ENCODE measurements around the gene MEA1. TPM values are rescaled to one million over a fixed set of nuclear protein-coding genes. Genes with fewer than 3 reads are reported as not detected.

The MEA1 gene
- total and polyA plus RNA-seq, 5 experiments from 2014 or later, result 33.9 to 90.9 (median 73.4) TPM

DNA sequence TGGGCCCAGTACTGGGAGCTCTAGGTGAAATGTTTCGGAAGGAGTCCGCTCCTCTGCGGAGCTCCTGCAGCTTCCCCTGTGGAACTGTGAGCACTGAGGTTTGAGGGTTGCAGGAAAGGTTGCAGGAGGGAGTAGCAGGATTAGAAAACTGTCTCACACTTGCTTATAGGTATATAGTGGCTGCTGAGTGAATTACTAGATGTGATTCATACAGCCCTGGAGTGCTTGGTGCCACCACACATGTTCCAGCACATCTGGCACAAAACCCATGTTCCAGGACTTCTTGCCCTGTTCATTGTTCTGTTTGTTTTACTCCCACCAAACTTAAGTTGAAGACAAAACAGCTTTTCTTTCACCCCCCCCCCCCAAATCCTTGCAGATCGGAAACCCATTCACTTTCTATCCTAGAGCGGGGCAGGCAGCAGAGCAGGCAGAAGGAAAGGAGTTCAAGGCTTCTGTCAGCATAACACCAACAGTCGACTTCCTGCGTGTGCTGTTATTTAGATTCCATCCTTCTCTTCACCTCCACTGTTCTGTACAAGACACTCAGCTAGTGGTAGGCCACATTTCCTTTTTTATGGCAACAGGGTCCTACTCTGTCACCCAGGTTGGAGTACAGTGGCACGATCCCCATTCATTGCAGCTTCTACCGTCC is 34.1 kb downstream of the MEA1 start:
- DNase-seq (peak in 3 of 10 donors; percentile 5 to 19 (median 13)), ATAC-seq (peak; percentile 6 to 12)
- peaks cover 0 to 6% (median 0%) of the 10 kb centered on the region in 3 donors for H3K36me3 Mint-ChIP-seq
- H3K4me1 Mint-ChIP-seq, result peaks cover 17 to 57% (median 50%) of the 10 kb centered on the region in 4 donors
- H3K9me3 Mint-ChIP-seq, result no peaks in the 10 kb centered on the region
- peak overlapping the region; percentile 96 to 100 (median 98) for H3K27ac Mint-ChIP-seq
- POLR2A ChIA-PET, result interaction anchor here (0.7 to 4.2 kb wide), 31 partner anchors 9 to 537 kb away, joined by 3 to 144 read pairs (median 5); partner anchors contain the start of genes BICRAL, CNPY3, CUL7 and GNMT
- no peaks in the 10 kb centered on the region for H3K27me3 Mint-ChIP-seq
- H3K4me3 Mint-ChIP-seq, result peak overlapping the region; percentile 85 to 97 (median 94)

DNA sequence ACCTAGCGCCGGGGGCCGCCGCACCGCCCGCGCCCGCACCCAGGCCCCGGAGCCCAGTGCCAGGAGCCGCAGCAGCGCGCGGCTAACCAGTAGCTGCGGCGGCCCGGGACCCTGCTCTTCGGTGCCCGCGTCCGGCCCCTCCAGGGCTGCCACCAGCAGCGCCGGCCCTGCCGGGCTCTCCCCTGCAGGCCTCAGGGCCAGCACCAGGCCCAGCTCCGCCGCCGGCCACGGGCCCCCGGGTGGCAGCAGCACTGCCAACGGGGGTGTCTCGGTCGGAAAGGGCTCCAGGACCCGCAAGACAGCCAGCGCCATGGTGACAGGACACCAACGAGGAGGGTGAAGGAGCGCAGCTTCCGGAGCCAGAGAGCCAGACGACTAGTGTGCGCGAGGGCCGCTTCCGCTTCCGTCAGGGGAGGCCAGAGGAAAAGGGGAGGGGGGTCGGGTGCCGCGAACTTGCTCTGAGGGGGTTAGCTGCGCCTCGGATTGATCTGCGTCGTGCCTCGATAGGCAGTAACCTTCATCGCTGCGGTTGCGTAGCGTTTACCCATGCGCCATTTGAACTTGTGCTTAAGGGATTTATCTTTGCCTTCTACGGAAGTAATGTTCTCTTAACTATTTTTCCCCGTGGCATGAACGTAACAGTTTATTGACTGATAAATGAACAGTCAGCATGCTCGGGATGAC is 34.8 kb downstream of the MEA1 start, which contains the start of gene PEX6:
PEX6 (minus strand) TSS at position 343 of the 684 bp plus-strand sequence; CDS start at position 312, 31 bp downstream.
- H3K4me1 Mint-ChIP-seq, result peaks cover 16 to 59% (median 48%) of the 10 kb centered on the region in 4 donors
- ATAC-seq, result peak; percentile 91 to 93

DNA sequence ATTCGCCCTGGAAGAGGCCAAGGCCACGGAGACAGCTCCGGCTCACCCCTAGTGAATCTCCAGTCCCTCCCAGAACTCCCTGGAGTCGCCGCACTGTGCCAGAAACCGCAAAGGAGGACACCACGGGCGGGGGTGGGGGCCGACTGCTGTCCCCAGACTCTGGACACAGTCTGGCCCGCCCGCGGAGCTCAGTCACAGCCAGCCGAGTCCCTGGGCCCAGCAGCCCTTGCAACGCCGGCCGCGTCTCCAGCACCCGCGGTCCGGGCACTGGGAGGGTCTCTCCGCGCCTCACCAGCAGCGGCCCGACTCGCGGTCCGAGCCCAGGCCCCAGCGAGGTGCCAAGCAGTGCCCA is 35.3 kb downstream of the MEA1 start:
- peak overlapping the region; percentile 66 to 92 (median 87) for H3K4me3 Mint-ChIP-seq
- no peaks in the 10 kb centered on the region for H3K27me3 Mint-ChIP-seq
- H3K27ac Mint-ChIP-seq, result peak overlapping the region; percentile 81 to 95 (median 93)
- POLR2A ChIA-PET, result interaction anchor here (0.8 to 4.2 kb wide), 24 partner anchors 10 to 459 kb away, joined by 3 to 144 read pairs (median 7); partner anchors contain the start of genes CNPY3, CUL7, GNMT and KLC4
- DNase-seq (no peak), ATAC-seq (no peak)
- peaks cover 0 to 10% (median 4%) of the 10 kb centered on the region in 3 donors for H3K36me3 Mint-ChIP-seq
- H3K9me3 Mint-ChIP-seq, result no peaks in the 10 kb centered on the region
- peaks cover 15 to 58% (median 45%) of the 10 kb centered on the region in 4 donors for H3K4me1 Mint-ChIP-seq

More for the DNA sequence above, 34.8 kb downstream of the MEA1 start, which contains the start of gene PEX6:
- H3K4me3 Mint-ChIP-seq, result peak within 1 kb of the TSS; percentile 85 to 97 (median 94)
- H3K27ac Mint-ChIP-seq, result peak within 1 kb of the TSS; percentile 96 to 100 (median 98)
- no peaks in the 10 kb centered on the region for H3K27me3 Mint-ChIP-seq
- no peaks in the 10 kb centered on the region for H3K9me3 Mint-ChIP-seq
- H3K36me3 Mint-ChIP-seq, result peaks cover 0 to 7% (median under 1%) of the 10 kb centered on the region in 3 donors
- POLR2A ChIA-PET, result interaction anchor here (0.7 to 4.2 kb wide), 33 partner anchors 9 to 538 kb away, joined by 3 to 144 read pairs (median 5); partner anchors contain the start of genes BICRAL, CNPY3, CUL7 and GNMT
- peak; percentile 83 to 99 (median 93) for DNase-seq

DNA sequence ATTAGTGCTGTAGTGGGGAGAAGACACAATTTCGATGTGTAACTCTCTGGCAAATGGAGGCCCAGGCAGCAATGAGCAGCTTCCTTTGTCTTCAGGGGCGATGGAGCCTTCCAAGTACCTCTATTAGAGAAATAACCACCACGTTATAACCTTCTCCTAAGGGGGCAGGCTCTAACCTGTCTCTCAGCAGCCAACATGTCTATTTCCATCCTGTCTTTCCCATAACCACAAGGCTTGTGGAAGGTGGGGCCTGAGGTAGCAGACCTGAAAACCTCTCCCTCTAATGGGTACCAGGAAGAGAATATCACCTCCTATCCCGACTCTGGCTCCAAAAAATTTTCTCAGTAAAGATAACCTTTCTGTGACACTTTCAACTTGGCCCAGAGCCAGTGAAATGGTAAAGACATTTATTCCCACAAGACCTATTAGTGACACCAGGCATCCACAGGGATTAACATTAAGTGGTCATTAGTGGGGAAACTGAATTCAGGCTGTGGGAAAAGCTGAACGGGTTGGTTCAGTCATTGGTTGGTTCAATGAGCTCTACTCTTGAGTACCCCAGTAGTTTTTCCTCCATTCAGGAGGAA is 38.7 kb downstream of the MEA1 start:
- H3K36me3 Mint-ChIP-seq, result peaks cover 0 to 12% (median 4%) of the 10 kb centered on the region in 3 donors
- no peaks in the 10 kb centered on the region for H3K9me3 Mint-ChIP-seq
- no peak for DNase-seq
- peaks cover 14 to 51% (median 43%) of the 10 kb centered on the region in 4 donors for H3K4me1 Mint-ChIP-seq
- H3K27me3 Mint-ChIP-seq, result no peaks in the 10 kb centered on the region
- H3K27ac Mint-ChIP-seq, result peak overlapping the region in 9 of 10 donors; percentile 8 to 77 (median 52)
- POLR2A ChIA-PET, result interaction anchor here (0.7 to 3.3 kb wide), 7 partner anchors 9 to 46 kb away, joined by 3 to 18 read pairs (median 3); partner anchors contain the start of genes CNPY3, KLHDC3 and PPP2R5D
- no peak for ATAC-seq
- no peak overlapping the region for H3K4me3 Mint-ChIP-seq

DNA sequence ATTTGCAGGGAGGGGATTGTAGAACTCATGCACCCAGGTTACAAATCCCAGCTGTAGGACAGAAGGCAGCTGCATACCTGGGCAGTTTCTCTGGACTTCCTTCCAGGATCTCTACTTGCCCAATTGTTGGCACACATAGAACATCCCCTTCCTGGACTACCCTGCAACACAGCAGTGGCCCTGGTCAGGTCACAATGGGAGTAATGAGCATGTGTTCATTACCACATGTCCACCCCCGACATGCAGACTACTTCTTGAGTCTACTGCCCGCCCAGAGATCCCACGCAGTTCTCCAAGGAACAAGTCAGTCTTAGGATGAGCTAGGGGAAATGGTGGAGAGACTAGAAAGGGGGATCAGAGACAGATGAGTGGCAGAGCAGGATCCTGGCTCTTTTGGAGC is 39.8 kb downstream of the MEA1 start:
- ATAC-seq (no peak), DNase-seq (no peak)
- POLR2A ChIA-PET, result interaction anchor here (3.3 kb wide), 1 partner anchor 10 kb away, joined by 18 read pairs; the partner anchor contains the start of gene PPP2R5D
- no peaks in the 10 kb centered on the region for H3K27me3 Mint-ChIP-seq
- peak overlapping the region in 1 of 10 donors; percentile 10 for H3K4me3 Mint-ChIP-seq
- H3K36me3 Mint-ChIP-seq, result peaks cover 0 to 12% (median 4%) of the 10 kb centered on the region in 3 donors
- H3K9me3 Mint-ChIP-seq, result no peaks in the 10 kb centered on the region
- H3K4me1 Mint-ChIP-seq, result peaks cover 8 to 42% (median 32%) of the 10 kb centered on the region in 4 donors
- H3K27ac Mint-ChIP-seq, result peak overlapping the region in 8 of 10 donors; percentile 40 to 84 (median 72)

DNA sequence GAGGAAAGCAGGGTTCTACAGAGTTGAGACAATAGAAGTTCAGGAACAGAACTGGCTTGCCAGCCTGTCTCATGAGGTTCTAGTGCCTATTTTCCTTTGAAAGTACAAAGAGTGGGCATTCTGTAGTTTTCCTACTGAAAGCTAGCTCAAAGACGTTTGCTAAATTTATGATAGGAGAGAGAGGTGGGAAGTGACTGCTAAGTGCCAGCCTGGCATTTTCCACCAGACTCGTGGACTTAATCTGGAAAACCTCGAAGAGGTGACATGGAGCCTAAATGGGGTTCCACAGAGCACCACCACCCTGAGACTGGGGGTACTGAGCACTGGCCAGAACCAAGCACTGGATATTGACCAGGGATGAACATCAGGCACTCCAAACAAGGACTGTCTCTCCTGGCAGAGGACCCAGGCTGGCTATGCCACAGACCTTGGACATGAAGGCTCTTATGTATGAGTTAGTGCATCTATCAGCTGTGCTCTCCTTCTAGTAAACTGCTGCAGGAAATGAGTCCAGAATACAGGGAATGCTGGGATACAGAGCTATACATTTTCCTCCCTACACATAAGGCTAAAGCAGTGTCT is 41.9 kb downstream of the MEA1 start:
- Mint-ChIP-seq H3K36me3 (peaks cover 0 to 18% (median 4%) of the 10 kb centered on the region in 3 donors), H3K4me3 (no peak overlapping the region), H3K4me1 (peaks cover 9 to 29% (median 21%) of the 10 kb centered on the region in 4 donors), H3K27me3 (no peaks in the 10 kb centered on the region), H3K27ac (peak overlapping the region in 1 of 10 donors; percentile 2), H3K9me3 (no peaks in the 10 kb centered on the region)
- POLR2A ChIA-PET, result interaction anchor here (1.2 to 3.4 kb wide), 2 partner anchors 12 to 42 kb away, joined by 4 to 11 read pairs; partner anchors contain the start of genes CNPY3 and PPP2R5D
- DNase-seq, result no peak
- ATAC-seq, result no peak

DNA sequence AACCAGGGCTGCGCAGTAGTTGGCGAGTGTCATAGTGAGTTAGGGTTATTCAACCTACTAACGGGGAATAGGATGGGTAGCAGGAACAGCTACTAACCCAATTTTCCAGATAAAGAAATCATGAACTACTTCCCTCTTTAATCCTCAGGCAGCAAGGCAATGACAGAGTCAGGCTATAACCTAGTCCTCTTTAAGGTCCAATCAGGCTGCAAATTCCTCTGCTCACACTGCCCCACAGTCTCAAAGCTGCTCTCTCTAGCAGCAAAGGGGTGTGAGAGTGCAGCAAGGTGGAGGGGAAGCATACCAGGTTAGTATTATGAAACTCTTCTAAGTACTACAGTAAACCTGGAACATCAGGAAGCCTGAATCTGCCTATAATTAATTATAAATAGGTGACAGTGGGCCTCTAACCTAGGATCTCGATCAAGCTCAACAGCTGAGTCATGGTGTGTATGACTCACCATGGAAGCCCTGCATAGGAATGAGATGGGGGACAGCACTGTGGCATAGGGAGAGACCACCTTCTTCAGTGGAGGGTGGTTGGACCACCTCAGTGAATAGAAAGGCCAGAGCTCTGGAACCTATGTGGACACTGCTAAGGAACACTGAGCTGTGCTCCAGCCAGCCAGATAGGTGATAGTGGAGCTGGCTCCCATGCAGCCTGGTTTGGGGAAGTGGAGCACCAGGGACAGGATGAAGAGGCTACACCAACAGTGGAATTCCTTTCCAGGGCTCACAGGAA is 42.7 kb downstream of the MEA1 start:
- Mint-ChIP-seq H3K9me3 (no peaks in the 10 kb centered on the region), H3K36me3 (peaks cover 0 to 25% (median 4%) of the 10 kb centered on the region in 3 donors), H3K27me3 (no peaks in the 10 kb centered on the region), H3K4me3 (no peak overlapping the region), H3K4me1 (peaks cover 9 to 25% (median 14%) of the 10 kb centered on the region in 4 donors), H3K27ac (peak overlapping the region in 3 of 10 donors; percentile 49 to 53 (median 50))
- no peak for DNase-seq
- POLR2A ChIA-PET, result interaction anchor here (0.7 to 3.4 kb wide), 5 partner anchors 13 to 245 kb away, joined by 3 to 11 read pairs (median 3); partner anchors contain the start of genes CNPY3 and PPP2R5D
- ATAC-seq, result no peak

DNA sequence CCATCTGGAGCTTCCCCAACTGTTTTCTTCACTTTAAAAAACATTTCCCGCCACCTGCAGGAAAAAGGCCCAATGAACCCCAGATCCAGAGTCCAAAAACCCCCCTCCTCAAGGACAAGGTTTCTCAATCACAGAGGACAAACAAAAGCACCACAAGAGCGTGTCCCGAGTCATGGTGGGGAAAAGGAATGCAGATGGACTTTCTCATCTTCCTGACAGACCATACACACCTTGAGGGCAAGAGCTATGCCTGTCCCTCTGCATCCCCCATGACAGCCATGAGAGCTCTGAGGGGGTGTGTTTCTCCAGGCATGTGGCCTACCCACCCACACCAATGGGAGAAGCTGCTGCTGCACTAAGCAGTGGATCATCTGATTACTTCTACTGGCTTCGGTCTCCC is 43.8 kb downstream of the MEA1 start:
- POLR2A ChIA-PET, result interaction anchor here (0.9 to 3.4 kb wide), 2 partner anchors 14 to 37 kb away, joined by 3 to 11 read pairs; partner anchors contain the start of gene PPP2R5D
- Mint-ChIP-seq H3K27me3 (no peaks in the 10 kb centered on the region), H3K4me1 (peaks cover 6 to 18% (median 10%) of the 10 kb centered on the region in 4 donors)

DNA sequence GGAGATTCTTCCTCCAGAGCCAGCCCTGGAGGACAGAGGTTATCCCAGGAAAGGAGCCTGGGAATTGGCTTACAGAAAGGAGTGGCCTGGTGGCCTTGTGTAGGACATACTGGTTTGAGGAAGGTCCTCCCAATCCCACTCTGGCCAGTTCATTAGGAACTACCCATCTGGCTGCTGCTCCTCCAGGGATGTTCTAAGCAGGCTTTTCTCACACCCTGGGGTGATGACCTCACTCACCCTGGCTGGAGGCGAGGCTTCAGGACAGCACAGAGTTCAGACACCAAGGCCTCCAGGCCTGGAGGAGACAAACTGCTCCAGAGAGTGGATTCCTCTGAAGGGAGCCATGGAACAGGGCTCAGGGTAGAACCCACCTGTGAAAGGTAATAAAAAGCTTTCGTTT is 44.3 kb downstream of the MEA1 start:
- Mint-ChIP-seq H3K9me3 (no peaks in the 10 kb centered on the region), H3K4me1 (peaks cover 6 to 14% (median 8%) of the 10 kb centered on the region in 4 donors), H3K27me3 (no peaks in the 10 kb centered on the region), H3K27ac (no peak overlapping the region), H3K4me3 (no peak overlapping the region), H3K36me3 (peaks cover 0 to 35% (median 4%) of the 10 kb centered on the region in 3 donors)
- DNase-seq (no peak), ATAC-seq (no peak)
- POLR2A ChIA-PET, result interaction anchor here (3.4 kb wide), 1 partner anchor 15 kb away, joined by 11 read pairs; the partner anchor contains the start of gene PPP2R5D

More for the DNA sequence above, 43.8 kb downstream of the MEA1 start:
- Mint-ChIP-seq H3K36me3 (peaks cover 0 to 31% (median 4%) of the 10 kb centered on the region in 3 donors), H3K9me3 (no peaks in the 10 kb centered on the region), H3K27ac (peak overlapping the region in 1 of 10 donors; percentile 59), H3K4me3 (no peak overlapping the region)
- no peak for DNase-seq
- ATAC-seq, result no peak

DNA sequence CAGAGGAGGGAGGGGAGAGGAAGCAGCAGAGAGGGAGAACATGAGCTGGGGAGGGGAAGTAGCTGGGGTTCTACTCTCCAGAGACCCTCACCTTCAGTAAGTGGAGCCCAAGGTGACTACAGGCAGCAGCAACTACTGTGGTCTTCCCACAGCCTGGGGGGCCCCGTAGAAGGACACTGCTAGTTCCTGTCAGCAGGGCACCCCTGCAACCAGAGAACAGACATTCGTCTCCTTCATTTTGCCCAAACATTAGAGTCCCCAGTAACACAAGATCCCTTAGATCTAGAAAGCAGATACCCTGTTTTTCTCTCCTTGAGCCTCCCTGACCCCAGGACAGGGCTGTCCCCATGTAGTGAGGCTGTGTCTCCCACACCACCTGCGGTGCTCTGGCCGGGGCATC is 45.0 kb downstream of the MEA1 start:
- Mint-ChIP-seq H3K36me3 (peaks cover 0 to 33% (median 2%) of the 10 kb centered on the region in 3 donors), H3K4me1 (peaks cover 3 to 10% (median 7%) of the 10 kb centered on the region in 4 donors), H3K27me3 (no peaks in the 10 kb centered on the region), H3K9me3 (no peaks in the 10 kb centered on the region), H3K4me3 (no peak overlapping the region), H3K27ac (peak overlapping the region in 1 of 10 donors; percentile 41)
- POLR2A ChIA-PET, result interaction anchor here (1.0 to 2.4 kb wide), 2 partner anchors 11 to 15 kb away, joined by 3 to 9 read pairs; partner anchors contain the start of genes PEX6 and PPP2R5D
- ATAC-seq, result no peak
- no peak for DNase-seq
